HUES6 (cell line): ENCODE data around the gene ABHD17A.
"Not testable (repeated sequence)": the region's sequence is repeated elsewhere in the genome, so short reads cannot be mapped to it uniquely, and the experiment has no call there.

Experiments used
- H3K27ac ChIP-seq: 2 replicates; pipeline ENCODE4 v1.7.0; 2013; ENCODE audit warnings: low read depth, mild to moderate bottlenecking, low read length, inconsistent platforms
- H3K27me3 ChIP-seq: 2 replicates; pipeline ENCODE4 v1.6.1; 2013; ENCODE audit warnings: low read length; ENCODE audit not compliant: control insufficient read depth, insufficient read depth
- H3K36me3 ChIP-seq: 2 replicates; pipeline ENCODE4 v1.6.1; 2013; ENCODE audit warnings: low read length; ENCODE audit not compliant: control insufficient read depth, insufficient read depth
- H3K4me1 ChIP-seq: 2 replicates; pipeline ENCODE4 v1.6.1; 2013; ENCODE audit warnings: low read length; ENCODE audit not compliant: control insufficient read depth, insufficient read depth
- H3K4me3 ChIP-seq: 2 replicates; pipeline ENCODE4 v1.5.1; 2013; ENCODE audit warnings: low read depth, low read length
- H3K9ac ChIP-seq: one replicate; pipeline ENCODE4 v1.6.1; 2013; ENCODE audit warnings: mild to moderate bottlenecking, low read length
- H3K9me3 ChIP-seq: 2 replicates; pipeline ENCODE4 v1.6.1; 2013; ENCODE audit warnings: low read depth, low read length; ENCODE audit not compliant: control insufficient read depth, insufficient read depth

Gene ABHD17A

GRCh38 chr19:1880611-1881392 lies 4.5 kb downstream of the ABHD17A start:
- Histone ChIP-seq H3K27ac (no peak overlapping the region), H3K4me1 (peaks cover 22% of the 10 kb centered on the region), H3K9me3 (no peaks in the 10 kb centered on the region), H3K27me3 (no peaks in the 10 kb centered on the region), H3K36me3 (no peaks in the 10 kb centered on the region), H3K4me3 (no peak overlapping the region), H3K9ac (no peak overlapping the region)

DNA sequence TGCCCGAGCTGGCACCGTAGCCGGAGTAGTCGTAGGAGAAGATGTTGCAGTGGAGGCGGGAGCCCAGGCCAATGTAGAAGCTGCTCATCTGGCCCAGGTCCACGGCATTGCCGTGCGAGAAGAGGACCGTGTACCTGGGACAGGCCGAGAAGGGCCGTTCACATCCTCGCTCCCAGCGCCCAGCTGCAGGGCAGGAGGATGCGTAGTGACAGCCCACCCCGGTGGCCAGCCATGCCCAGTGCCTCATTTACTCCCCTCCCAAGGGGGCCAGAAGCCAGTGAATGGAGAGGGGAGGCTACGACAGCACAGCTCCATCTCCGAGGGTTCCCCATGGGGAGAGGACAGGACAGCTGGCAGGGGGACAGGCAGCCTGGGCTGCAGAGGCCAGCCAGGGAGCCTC lies 5.3 kb downstream of the ABHD17A start:
- not testable (repeated sequence) for H3K27ac ChIP-seq, H3K4me3 ChIP-seq, H3K27me3 ChIP-seq, H3K36me3 ChIP-seq, H3K9ac ChIP-seq, H3K9me3 ChIP-seq
- H3K4me1 ChIP-seq = peaks cover 23% of the 10 kb centered on the region

DNA sequence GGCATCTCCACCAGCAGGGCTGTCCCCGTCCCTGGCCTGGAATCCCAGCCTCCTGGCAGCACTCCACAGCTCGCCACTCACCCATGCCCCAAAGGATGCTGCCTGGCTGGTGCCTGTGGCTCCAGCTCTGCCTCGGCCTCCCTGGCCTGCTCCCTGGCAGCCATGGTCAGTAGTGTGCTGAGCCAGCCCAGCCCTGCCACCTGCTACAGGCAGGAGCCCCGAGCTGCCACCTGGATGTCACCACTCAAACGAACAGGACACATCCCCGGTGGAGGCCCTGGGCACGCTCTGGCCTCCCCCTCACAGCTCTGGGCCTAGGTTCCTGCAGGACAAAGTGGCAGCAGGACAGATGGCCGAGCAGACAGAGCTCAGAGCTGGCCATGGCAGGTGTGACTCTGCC lies 6.7 kb downstream of the ABHD17A start:
- peaks cover 16% of the 10 kb centered on the region for H3K4me1 ChIP-seq
- H3K36me3 ChIP-seq, H3K9ac ChIP-seq, H3K27ac ChIP-seq, H3K4me3 ChIP-seq, H3K9me3 ChIP-seq, H3K27me3 ChIP-seq: not testable (repeated sequence)

- H3K27ac ChIP-seq, H3K9ac ChIP-seq, H3K36me3 ChIP-seq, H3K9me3 ChIP-seq, H3K4me1 ChIP-seq, H3K27me3 ChIP-seq: not testable (repeated sequence)
- H3K4me3 ChIP-seq = peak overlapping the region; percentile 41
Measured at GRCh38 chr19:1877280-1877660, 8.0 kb downstream of the ABHD17A start.

- not testable (repeated sequence) for H3K4me1 ChIP-seq, H3K9me3 ChIP-seq, H3K36me3 ChIP-seq, H3K27me3 ChIP-seq
- Histone ChIP-seq H3K4me3 (peak overlapping the region; percentile 91), H3K9ac (peak overlapping the region; percentile 92), H3K27ac (peak overlapping the region; percentile 1; the same call in 1 of the 2 replicates)
Measured at GRCh38 chr19:1876496-1877279, 8.6 kb downstream of the ABHD17A start.

DNA sequence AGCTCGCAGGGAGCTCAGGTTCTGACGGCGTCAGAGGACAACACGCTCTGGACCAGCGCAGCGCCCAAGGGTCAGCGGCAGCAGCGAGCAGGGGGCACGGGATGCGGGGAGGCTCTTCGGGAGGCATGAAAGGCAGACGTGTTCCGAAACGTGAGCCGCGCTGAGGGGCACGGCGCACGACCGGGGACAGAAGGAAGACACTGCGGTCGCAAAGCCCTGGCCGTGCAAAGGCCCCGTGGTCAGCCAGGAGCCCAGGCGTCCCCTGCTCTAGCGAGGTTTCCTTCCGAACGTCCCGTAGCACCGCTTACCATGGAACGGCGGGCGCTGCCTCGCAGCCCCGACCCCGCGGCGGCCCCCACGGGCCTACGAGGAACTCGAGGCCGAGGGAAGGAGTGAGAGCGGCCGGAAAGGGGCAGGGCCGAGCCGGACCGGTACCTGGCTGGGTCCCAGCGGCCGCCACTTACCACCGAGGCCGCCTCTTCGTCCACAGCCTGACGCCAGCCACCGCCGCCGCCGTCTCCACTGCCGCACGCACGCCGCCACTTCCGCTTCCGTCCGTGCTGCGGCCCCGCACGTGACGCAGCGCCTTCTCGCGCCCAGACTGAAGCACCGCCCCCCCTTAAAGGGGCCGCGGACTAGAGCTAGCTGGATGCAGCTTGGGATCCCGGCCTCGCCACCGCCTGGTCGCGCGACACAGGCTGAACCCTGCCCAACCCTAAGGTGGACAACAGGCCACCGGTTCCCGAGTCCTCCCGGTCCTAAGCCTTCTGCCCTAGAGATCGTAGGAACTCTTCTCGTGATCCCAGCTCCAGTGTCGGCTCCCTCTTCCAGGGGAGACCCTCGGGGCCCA lies 9.4 kb downstream of the ABHD17A start:
- Histone ChIP-seq H3K27me3 (no peaks in the 10 kb centered on the region), H3K9ac (peak overlapping the region; percentile 92), H3K36me3 (no peaks in the 10 kb centered on the region; the same call in 1 of the 2 replicates), H3K9me3 (no peaks in the 10 kb centered on the region), H3K4me3 (peak overlapping the region; percentile 91), H3K27ac (peak overlapping the region; percentile 70; the same call in 1 of the 2 replicates), H3K4me1 (0 out of 2 replicates have a peak, but pooled peaks cover 2% of the 10 kb centered on the region)

DNA sequence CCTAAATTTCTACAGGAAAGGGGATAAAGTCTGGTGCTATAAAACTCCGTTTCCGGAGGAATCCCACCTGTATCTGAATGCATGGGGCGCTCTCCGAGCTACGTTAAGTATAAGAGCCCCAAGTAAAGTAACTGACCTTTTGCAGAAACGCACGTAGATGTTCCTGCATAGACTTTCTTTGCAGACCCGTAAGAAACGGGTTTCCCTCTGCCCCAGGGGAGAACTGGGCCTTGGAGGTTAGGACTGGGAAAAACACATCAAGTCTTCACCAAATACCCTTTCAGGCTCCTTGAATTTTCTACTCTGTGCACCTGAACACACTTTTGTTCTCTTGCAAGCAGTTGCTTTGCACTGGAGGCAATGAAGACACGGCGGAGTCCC lies 10.0 kb downstream of the ABHD17A start:
- Histone ChIP-seq H3K9ac (peak overlapping the region; percentile 92), H3K4me3 (peak overlapping the region; percentile 91)
- not testable (repeated sequence) for H3K9me3 ChIP-seq, H3K36me3 ChIP-seq, H3K4me1 ChIP-seq, H3K27me3 ChIP-seq, H3K27ac ChIP-seq

- H3K27ac ChIP-seq = no peak overlapping the region
- no peaks in the 10 kb centered on the region for H3K9me3 ChIP-seq
- H3K4me1 ChIP-seq = 0 out of 2 replicates have a peak, but pooled peaks cover 2% of the 10 kb centered on the region
Measured at GRCh38 chr19:1874554-1875185, 10.6 kb downstream of the ABHD17A start.

DNA sequence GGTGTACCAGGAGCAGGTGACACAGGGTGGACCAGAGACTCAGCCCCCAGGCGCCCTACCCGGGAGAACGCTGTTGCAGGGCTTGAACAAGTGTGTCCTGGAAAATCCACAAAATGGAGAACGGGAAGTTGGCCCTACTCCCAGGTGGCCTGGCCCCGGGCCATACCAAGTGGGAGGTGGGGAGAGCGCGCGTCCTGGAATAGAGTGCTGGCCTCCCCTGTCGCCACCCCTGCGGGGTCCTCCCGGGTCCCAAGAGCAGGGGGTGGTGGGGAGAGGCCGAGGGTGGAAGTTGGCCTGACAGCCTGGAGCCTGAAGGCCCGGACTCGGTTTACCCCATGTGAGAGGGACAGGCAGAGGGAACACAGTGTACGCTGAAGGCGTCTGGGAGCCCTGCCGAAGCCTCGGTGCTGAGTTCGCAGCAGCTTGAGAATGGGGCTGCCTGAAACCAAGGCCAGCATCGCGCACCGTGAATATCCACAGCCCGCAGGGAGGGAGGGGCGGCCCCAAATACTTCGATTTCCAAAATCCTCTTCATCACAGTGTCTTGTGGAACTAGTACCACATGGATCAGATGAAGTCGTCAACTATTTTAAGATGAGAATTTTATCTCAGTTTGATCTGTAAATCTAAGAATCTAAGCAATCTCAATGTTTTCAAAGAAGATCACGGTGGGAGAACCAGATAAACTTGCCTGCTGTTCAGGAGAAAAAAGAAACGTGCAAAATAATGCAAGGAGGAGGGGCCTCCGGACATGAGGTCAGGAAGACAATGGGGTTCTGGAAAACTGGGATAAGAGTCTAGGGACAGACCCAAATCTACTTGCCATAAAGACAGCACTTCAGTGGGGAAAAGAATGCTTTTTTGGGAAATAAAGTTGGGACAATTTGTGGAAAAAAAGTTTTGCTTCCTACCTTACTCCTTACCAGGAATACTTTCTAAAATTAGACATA lies 11.5 kb downstream of the ABHD17A start:
- Histone ChIP-seq H3K4me3 (no peak overlapping the region), H3K36me3 (peaks cover 3% of the 10 kb centered on the region), H3K27ac (no peak overlapping the region), H3K9ac (no peak overlapping the region), H3K4me1 (0 out of 2 replicates have a peak, but pooled peaks cover 2% of the 10 kb centered on the region), H3K27me3 (no peaks in the 10 kb centered on the region), H3K9me3 (no peaks in the 10 kb centered on the region)

More at GRCh38 chr19:1874554-1875185, 10.6 kb downstream of the ABHD17A start:
- Histone ChIP-seq H3K4me3 (peak overlapping the region; percentile 91), H3K9ac (no peak overlapping the region), H3K27me3 (no peaks in the 10 kb centered on the region), H3K36me3 (peaks cover 3% of the 10 kb centered on the region)
